ENCODE measurements around the gene DDX6. TPM values are rescaled to one million over a fixed set of nuclear protein-coding genes. Genes with fewer than 3 reads are reported as not detected.
"Not testable (repeated sequence)": the region's sequence is repeated elsewhere in the genome, so short reads cannot be mapped to it uniquely, and the experiment has no call there.

Gene DDX6
- total and polyA plus RNA-seq, 3 donors from 2014 or later: 63.5 to 124 (median 105) TPM

DNA sequence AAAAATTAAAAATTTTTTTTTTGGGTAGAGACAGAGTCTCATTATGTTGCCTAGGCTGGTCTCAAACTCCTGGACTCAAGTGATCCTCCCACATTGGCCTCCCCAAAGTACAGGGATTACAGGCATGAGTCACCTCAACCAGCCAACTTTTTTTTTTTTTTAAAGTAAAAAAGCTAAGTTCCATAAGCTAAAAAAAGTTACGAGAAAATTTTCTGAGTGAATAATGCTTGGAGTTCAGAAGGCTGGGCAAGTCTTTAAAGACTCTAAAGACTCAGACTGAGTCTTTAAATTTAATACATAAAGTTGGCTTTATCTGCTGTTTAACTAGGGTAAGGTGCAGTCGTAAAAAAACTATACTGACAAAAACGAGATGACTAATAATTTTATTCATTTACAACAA lies 5.6 kb downstream of the DDX6 start:
- Histone ChIP-seq H3K9me3 (no peaks in the 10 kb centered on the region), H3K27me3 (no peaks in the 10 kb centered on the region), H3K27ac (no peak overlapping the region), H3K36me3 (ENCODE audit: low read depth, missing control alignments) (no peaks in the 10 kb centered on the region), H3K4me1 (peaks cover 30% of the 10 kb centered on the region), H3K4me3 (no peak overlapping the region)
- WGBS, 2 donors: 45 to 54% methylated on average over 3 of the region's 3 CpGs
- intact Hi-C loops (cut with DNase I; ENCODE audit: low total_unique reads): no loop called here
- TF ChIP-seq, protein P1, sequence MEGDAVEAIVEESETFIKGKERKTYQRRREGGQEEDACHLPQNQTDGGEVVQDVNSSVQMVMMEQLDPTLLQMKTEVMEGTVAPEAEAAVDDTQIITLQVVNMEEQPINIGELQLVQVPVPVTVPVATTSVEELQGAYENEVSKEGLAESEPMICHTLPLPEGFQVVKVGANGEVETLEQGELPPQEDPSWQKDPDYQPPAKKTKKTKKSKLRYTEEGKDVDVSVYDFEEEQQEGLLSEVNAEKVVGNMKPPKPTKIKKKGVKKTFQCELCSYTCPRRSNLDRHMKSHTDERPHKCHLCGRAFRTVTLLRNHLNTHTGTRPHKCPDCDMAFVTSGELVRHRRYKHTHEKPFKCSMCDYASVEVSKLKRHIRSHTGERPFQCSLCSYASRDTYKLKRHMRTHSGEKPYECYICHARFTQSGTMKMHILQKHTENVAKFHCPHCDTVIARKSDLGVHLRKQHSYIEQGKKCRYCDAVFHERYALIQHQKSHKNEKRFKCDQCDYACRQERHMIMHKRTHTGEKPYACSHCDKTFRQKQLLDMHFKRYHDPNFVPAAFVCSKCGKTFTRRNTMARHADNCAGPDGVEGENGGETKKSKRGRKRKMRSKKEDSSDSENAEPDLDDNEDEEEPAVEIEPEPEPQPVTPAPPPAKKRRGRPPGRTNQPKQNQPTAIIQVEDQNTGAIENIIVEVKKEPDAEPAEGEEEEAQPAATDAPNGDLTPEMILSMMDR (IDR thresholded peaks at IDR 0.05): no peak
- TF ChIP-seq POLR2A (IDR thresholded peaks at IDR 0.05): no peak
- no peak for DNase-seq

DNA sequence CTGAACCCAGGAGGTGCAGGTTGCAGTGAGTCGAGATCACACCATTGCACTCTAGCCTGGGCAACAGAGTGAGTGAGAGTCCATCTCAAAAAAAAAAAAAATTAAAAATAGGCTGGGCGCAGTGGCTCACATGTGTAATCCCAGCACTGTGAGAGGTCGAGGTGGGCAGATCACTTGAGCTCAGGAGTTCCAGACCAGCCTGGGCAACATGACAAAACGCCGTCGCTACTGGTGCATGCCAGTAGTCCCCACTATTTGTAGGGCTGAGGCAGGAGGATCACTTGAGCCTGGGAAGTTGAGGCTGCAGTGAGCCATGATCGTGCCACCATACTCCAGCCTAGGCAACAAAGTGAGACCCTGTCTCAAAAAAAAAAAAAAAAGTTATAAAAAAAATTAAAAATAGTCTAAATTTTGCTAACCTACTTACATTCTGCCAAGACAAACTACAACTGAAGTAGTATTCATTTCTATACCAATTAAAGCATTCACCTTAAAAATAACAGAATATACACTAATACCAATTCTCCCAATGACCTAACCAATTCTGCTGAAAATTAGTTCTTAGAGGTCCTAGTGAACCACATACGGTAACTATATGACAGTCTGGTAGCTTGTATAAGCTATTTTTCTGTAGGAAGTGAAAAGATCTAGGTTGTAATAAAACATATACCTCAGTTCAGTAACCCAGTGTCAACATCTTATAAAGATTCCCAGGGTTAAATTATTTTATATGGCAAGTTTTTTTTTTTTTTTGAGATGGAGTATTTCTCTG lies 7.1 kb downstream of the DDX6 start:
- no peaks in the 10 kb centered on the region for H3K9me3 ChIP-seq
- no peaks in the 10 kb centered on the region for H3K27me3 ChIP-seq
- H3K27ac ChIP-seq: no peak overlapping the region
- intact Hi-C loops (cut with DNase I; ENCODE audit: low total_unique reads): no loop called here
- no peak for DNase-seq
- WGBS, 2 donors: 74 to 82% methylated on average over 8 of the region's 8 CpGs
- no peak for TF ChIP-seq POLR2A (IDR thresholded peaks at IDR 0.05)
- TF ChIP-seq, protein P1 (IDR thresholded peaks at IDR 0.05): no peak
- peaks cover 25% of the 10 kb centered on the region for H3K4me1 ChIP-seq
- no peak overlapping the region for H3K4me3 ChIP-seq
- no peaks in the 10 kb centered on the region for H3K36me3 ChIP-seq (ENCODE audit: low read depth, missing control alignments)

DNA sequence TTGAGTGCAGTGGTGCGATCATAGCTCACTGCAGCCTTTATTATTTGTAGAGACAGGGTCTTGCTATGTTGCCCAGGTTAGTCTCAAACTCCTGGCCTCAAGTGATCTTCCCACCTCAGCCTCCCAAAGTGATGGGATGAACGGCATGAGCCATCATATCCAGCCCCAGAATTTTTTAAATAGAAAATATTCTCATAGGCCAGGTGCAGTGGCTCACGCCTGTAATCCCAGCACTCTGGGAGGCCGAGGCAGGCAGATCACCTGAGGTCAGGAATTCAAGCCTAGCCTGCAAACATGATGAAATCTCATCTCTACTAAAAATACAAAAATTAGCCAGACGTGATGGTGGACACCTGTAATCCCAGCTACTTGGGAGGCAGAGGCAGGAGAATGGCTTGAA lies 7.6 kb downstream of the DDX6 start:
- peaks cover 22% of the 10 kb centered on the region for H3K4me1 ChIP-seq
- H3K9me3 ChIP-seq; H3K27me3 ChIP-seq; H3K27ac ChIP-seq; intact Hi-C loops (cut with DNase I; ENCODE audit: low total_unique reads); DNase-seq; H3K36me3 ChIP-seq (ENCODE audit: low read depth, missing control alignments); H3K4me3 ChIP-seq: not testable (repeated sequence)
- 86 to 88% methylated on average over 5 of the region's 5 CpGs for WGBS, 2 donors

DNA sequence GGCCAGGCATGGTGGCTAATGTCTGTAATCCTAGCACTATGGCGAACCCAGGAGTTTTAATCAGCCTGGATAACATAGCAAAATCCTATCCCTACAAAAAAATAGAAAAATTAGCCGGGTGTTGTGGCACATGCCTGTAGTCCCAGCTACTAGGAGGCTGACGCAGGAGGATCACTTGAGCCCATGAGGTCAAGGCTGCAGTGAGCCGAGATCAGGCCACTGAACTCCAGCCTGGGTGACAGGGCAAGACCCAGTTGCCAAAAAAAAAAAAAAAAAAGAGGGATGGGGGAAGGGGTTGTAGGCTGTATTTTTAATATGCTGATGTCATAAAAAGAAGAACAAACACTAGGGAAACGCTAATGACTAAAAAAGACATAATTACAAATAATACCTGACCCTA lies 12.1 kb downstream of the DDX6 start:
- H3K36me3 ChIP-seq (ENCODE audit: low read depth, missing control alignments): no peaks in the 10 kb centered on the region
- 62 to 70% methylated on average over 5 of the region's 5 CpGs for WGBS, 2 donors
- intact Hi-C loops (cut with DNase I; ENCODE audit: low total_unique reads): no loop called here

DNA sequence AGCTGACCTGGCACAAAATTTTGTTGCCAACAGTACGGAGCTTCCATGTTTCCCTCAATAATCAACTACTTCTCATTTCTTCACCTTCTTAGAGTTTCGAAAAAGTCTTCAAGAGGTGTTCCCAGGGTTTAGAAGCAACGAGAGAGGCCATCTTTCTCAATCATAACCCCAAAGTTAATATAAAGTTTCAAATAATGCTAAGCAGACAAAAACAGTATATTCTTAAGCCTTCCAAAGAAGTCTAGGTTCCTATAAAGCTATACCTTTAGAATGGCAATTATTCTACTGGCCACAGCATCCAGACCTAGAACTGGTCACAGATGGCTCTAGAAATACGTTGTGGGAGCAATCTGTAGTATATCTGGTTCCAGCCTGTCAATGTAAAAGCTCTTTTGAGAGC lies 16.9 kb downstream of the DDX6 start:
- no peaks in the 10 kb centered on the region for H3K27me3 ChIP-seq
- DNase-seq: no peak
- H3K36me3 ChIP-seq (ENCODE audit: low read depth, missing control alignments): no peaks in the 10 kb centered on the region
- TF ChIP-seq, protein P1 (IDR thresholded peaks at IDR 0.05): no peak
- no peak for TF ChIP-seq POLR2A (IDR thresholded peaks at IDR 0.05)
- H3K4me3 ChIP-seq: no peak overlapping the region
- WGBS, 2 donors: 66 to 77% methylated on average over 4 of the region's 4 CpGs
- peaks cover 19% of the 10 kb centered on the region for H3K4me1 ChIP-seq
- intact Hi-C loops (cut with DNase I; ENCODE audit: low total_unique reads): no loop called here
- no peaks in the 10 kb centered on the region for H3K9me3 ChIP-seq
- no peak overlapping the region for H3K27ac ChIP-seq

More for the DNA sequence above, 12.1 kb downstream of the DDX6 start:
- Histone ChIP-seq H3K4me3 (no peak overlapping the region), H3K9me3 (no peaks in the 10 kb centered on the region), H3K4me1 (peaks cover 10% of the 10 kb centered on the region), H3K27ac (no peak overlapping the region), H3K27me3 (no peaks in the 10 kb centered on the region)
- no peak for DNase-seq
- no peak for TF ChIP-seq POLR2A (IDR thresholded peaks at IDR 0.05)
- TF ChIP-seq, protein P1 (IDR thresholded peaks at IDR 0.05): no peak
